Measurements from ENCODE around the gene TSPAN11. TPM values are rescaled to one million over a fixed set of nuclear protein-coding genes. Genes with fewer than 3 reads are reported as not detected.
"Not testable (repeated sequence)": the region's sequence is repeated elsewhere in the genome, so short reads cannot be mapped to it uniquely, and the experiment has no call there.

TSPAN11 gene
- total RNA-seq, 2 donors from 2014 or later, result not detected

GRCh38 chr12:31007153-31007495, 80.6 kb downstream of the TSPAN11 start:
- peaks cover 44% of the 10 kb centered on the region for H3K27me3 Mint-ChIP-seq

GRCh38 chr12:31007636-31008175, 81.2 kb downstream of the TSPAN11 start:
- Mint-ChIP-seq H3K4me1 (no peaks in the 10 kb centered on the region), H3K4me3 (no peak overlapping the region), H3K27ac (no peak overlapping the region), H3K36me3 (ENCODE audit: low read depth) (no peaks in the 10 kb centered on the region), H3K27me3 (peaks cover 49% of the 10 kb centered on the region)
- no peaks in the 10 kb centered on the region for H3K9me3 ChIP-seq (ENCODE audit: control insufficient read depth, low read length, poor library complexity, severe bottlenecking)
- ATAC-seq, result no peak
- DNase-seq, result no peak

More at GRCh38 chr12:31007153-31007495, 80.6 kb downstream of the TSPAN11 start:
- no peaks in the 10 kb centered on the region for H3K36me3 Mint-ChIP-seq (ENCODE audit: low read depth)
- no peak overlapping the region for H3K4me3 Mint-ChIP-seq
- no peak overlapping the region for H3K27ac Mint-ChIP-seq
- ATAC-seq (no peak), DNase-seq (no peak)
- no peaks in the 10 kb centered on the region for H3K9me3 ChIP-seq (ENCODE audit: control insufficient read depth, low read length, poor library complexity, severe bottlenecking)
- H3K4me1 Mint-ChIP-seq, result no peaks in the 10 kb centered on the region

- H3K27me3 Mint-ChIP-seq, result peaks cover 48% of the 10 kb centered on the region
- no peaks in the 10 kb centered on the region for H3K9me3 ChIP-seq (ENCODE audit: control insufficient read depth, low read length, poor library complexity, severe bottlenecking)
Measured at GRCh38 chr12:31008241-31008761, 81.8 kb downstream of the TSPAN11 start.

GRCh38 chr12:31008961-31009840, 82.7 kb downstream of the TSPAN11 start:
- no peaks in the 10 kb centered on the region for H3K36me3 Mint-ChIP-seq (ENCODE audit: low read depth)
- ATAC-seq, result no peak
- no peak for DNase-seq
- peak overlapping the region; percentile 29 for H3K27ac Mint-ChIP-seq
- no peak overlapping the region for H3K4me3 Mint-ChIP-seq
- no peaks in the 10 kb centered on the region for H3K4me1 Mint-ChIP-seq
- no peaks in the 10 kb centered on the region for H3K9me3 ChIP-seq (ENCODE audit: control insufficient read depth, low read length, poor library complexity, severe bottlenecking)
- peaks cover 39% of the 10 kb centered on the region for H3K27me3 Mint-ChIP-seq

More at GRCh38 chr12:31008241-31008761, 81.8 kb downstream of the TSPAN11 start:
- no peak for DNase-seq
- H3K36me3 Mint-ChIP-seq (ENCODE audit: low read depth), result no peaks in the 10 kb centered on the region
- ATAC-seq, result no peak
- H3K4me3 Mint-ChIP-seq, result no peak overlapping the region
- H3K27ac Mint-ChIP-seq, result no peak overlapping the region
- H3K4me1 Mint-ChIP-seq, result no peaks in the 10 kb centered on the region

GRCh38 chr12:31009976-31010375, 83.4 kb downstream of the TSPAN11 start:
- Mint-ChIP-seq H3K27ac (no peak overlapping the region), H3K4me3 (no peak overlapping the region), H3K36me3 (ENCODE audit: low read depth) (no peaks in the 10 kb centered on the region), H3K4me1 (no peaks in the 10 kb centered on the region), H3K27me3 (peaks cover 39% of the 10 kb centered on the region)
- ATAC-seq (no peak), DNase-seq (no peak)
- no peaks in the 10 kb centered on the region for H3K9me3 ChIP-seq (ENCODE audit: control insufficient read depth, low read length, poor library complexity, severe bottlenecking)

- no peak overlapping the region for H3K4me3 Mint-ChIP-seq
- no peaks in the 10 kb centered on the region for H3K4me1 Mint-ChIP-seq
- no peaks in the 10 kb centered on the region for H3K9me3 ChIP-seq (ENCODE audit: control insufficient read depth, low read length, poor library complexity, severe bottlenecking)
- H3K36me3 Mint-ChIP-seq (ENCODE audit: low read depth), result no peaks in the 10 kb centered on the region
- ATAC-seq (no peak), DNase-seq (no peak)
- peaks cover 47% of the 10 kb centered on the region for H3K27me3 Mint-ChIP-seq
- no peak overlapping the region for H3K27ac Mint-ChIP-seq
Measured at GRCh38 chr12:31011336-31011735, 84.8 kb downstream of the TSPAN11 start.

- no peak overlapping the region for H3K4me3 Mint-ChIP-seq
- ATAC-seq (no peak), DNase-seq (no peak)
- H3K4me1 Mint-ChIP-seq, result no peaks in the 10 kb centered on the region
- H3K9me3 ChIP-seq (ENCODE audit: control insufficient read depth, low read length, poor library complexity, severe bottlenecking), result no peaks in the 10 kb centered on the region
- no peaks in the 10 kb centered on the region for H3K36me3 Mint-ChIP-seq (ENCODE audit: low read depth)
- H3K27ac Mint-ChIP-seq, result no peak overlapping the region
- peaks cover 47% of the 10 kb centered on the region for H3K27me3 Mint-ChIP-seq
Measured at GRCh38 chr12:31011746-31012566, 85.4 kb downstream of the TSPAN11 start.

- not testable (repeated sequence) for H3K4me3 Mint-ChIP-seq; H3K4me1 Mint-ChIP-seq; ATAC-seq; H3K9me3 ChIP-seq (ENCODE audit: control insufficient read depth, low read length, poor library complexity, severe bottlenecking); DNase-seq; H3K27ac Mint-ChIP-seq; H3K36me3 Mint-ChIP-seq (ENCODE audit: low read depth)
- H3K27me3 Mint-ChIP-seq, result peaks cover 48% of the 10 kb centered on the region
Measured at GRCh38 chr12:31012567-31012891, 86.0 kb downstream of the TSPAN11 start.

GRCh38 chr12:31015215-31015614, 88.7 kb downstream of the TSPAN11 start:
- H3K4me3 Mint-ChIP-seq, result no peak overlapping the region
- no peaks in the 10 kb centered on the region for H3K9me3 ChIP-seq (ENCODE audit: control insufficient read depth, low read length, poor library complexity, severe bottlenecking)
- no peak overlapping the region for H3K27ac Mint-ChIP-seq
- no peaks in the 10 kb centered on the region for H3K4me1 Mint-ChIP-seq
- DNase-seq (no peak), ATAC-seq (no peak)
- H3K27me3 Mint-ChIP-seq, result peaks cover 50% of the 10 kb centered on the region
- peaks cover 3% of the 10 kb centered on the region for H3K36me3 Mint-ChIP-seq (ENCODE audit: low read depth)

GRCh38 chr12:31016057-31016456, 89.5 kb downstream of the TSPAN11 start:
- no peak for ATAC-seq
- Mint-ChIP-seq H3K4me3 (no peak overlapping the region), H3K4me1 (no peaks in the 10 kb centered on the region), H3K27ac (no peak overlapping the region), H3K27me3 (peaks cover 49% of the 10 kb centered on the region), H3K36me3 (ENCODE audit: low read depth) (peaks cover 3% of the 10 kb centered on the region)
- no peak for DNase-seq
- H3K9me3 ChIP-seq (ENCODE audit: control insufficient read depth, low read length, poor library complexity, severe bottlenecking), result no peaks in the 10 kb centered on the region

- H3K9me3 ChIP-seq (ENCODE audit: control insufficient read depth, low read length, poor library complexity, severe bottlenecking), result no peaks in the 10 kb centered on the region
- no peaks in the 10 kb centered on the region for H3K4me1 Mint-ChIP-seq
- H3K27ac Mint-ChIP-seq, result no peak overlapping the region
- ATAC-seq (no peak), DNase-seq (no peak)
- peaks cover 5% of the 10 kb centered on the region for H3K36me3 Mint-ChIP-seq (ENCODE audit: low read depth)
- H3K27me3 Mint-ChIP-seq, result peaks cover 49% of the 10 kb centered on the region
- H3K4me3 Mint-ChIP-seq, result no peak overlapping the region
Measured at GRCh38 chr12:31017535-31017934, 91.0 kb downstream of the TSPAN11 start.

GRCh38 chr12:31018106-31018789, 91.7 kb downstream of the TSPAN11 start:
- Mint-ChIP-seq H3K27ac (no peak overlapping the region), H3K36me3 (ENCODE audit: low read depth) (peaks cover 5% of the 10 kb centered on the region), H3K4me3 (no peak overlapping the region), H3K4me1 (no peaks in the 10 kb centered on the region), H3K27me3 (peaks cover 42% of the 10 kb centered on the region)
- H3K9me3 ChIP-seq (ENCODE audit: control insufficient read depth, low read length, poor library complexity, severe bottlenecking), result no peaks in the 10 kb centered on the region
- no peak for DNase-seq
- ATAC-seq, result no peak

Data from T-helper 17 cell (primary cell).